IMR-90 (cell line): ENCODE measurements around the gene TRPC4.

ENCODE experiments used
- CEBPB ChIP-seq: IDR thresholded peaks from 2 replicates; pipeline ENCODE4 v1.6.1; 2012; ENCODE audit warnings: low read depth, low read length, improper control_type of control experiment
- CTCF ChIP-seq: conservative IDR thresholded peaks from 2 replicates; pipeline ENCODE4 v1.5.1; 2012; ENCODE audit warnings: mild to moderate bottlenecking, low read depth, low read length, improper control_type of control experiment
- FOS ChIP-seq: fragments of 150-350 bp; IDR thresholded peaks from 2 replicates; pipeline ENCODE4 v1.6.1; 2016; ENCODE audit warnings: low read depth, low read length
- MAZ ChIP-seq: IDR thresholded peaks from 2 replicates; pipeline ENCODE4 v1.6.1; 2012; ENCODE audit warnings: low read depth, mild to moderate bottlenecking, low read length, improper control_type of control experiment, moderate library complexity, borderline replicate concordance
- MXI1 ChIP-seq: IDR thresholded peaks from 2 replicates; pipeline ENCODE4 v1.6.1; 2012; ENCODE audit warnings: low read depth, mild to moderate bottlenecking, low read length, moderate library complexity, borderline replicate concordance
- POLR2A ChIP-seq: IDR thresholded peaks from 2 replicates; pipeline ENCODE4 v1.6.1; 2012; ENCODE audit warnings: mild to moderate bottlenecking, low read depth, low read length
- RCOR1 ChIP-seq: IDR thresholded peaks from 2 replicates; pipeline ENCODE4 v1.6.1; 2012; ENCODE audit warnings: mild to moderate bottlenecking, low read length, improper control_type of control experiment; ENCODE audit not compliant: insufficient replicate concordance
- SMC3 ChIP-seq: fragments of 150-350 bp; IDR thresholded peaks from 2 replicates; pipeline ENCODE4 v1.6.1; 2016; ENCODE audit warnings: low read depth, mild to moderate bottlenecking, antibody characterized with exemption, low read length, moderate library complexity
- USF2 ChIP-seq: fragments of 150-350 bp; IDR thresholded peaks from 2 replicates; pipeline ENCODE4 v1.6.1; 2017; ENCODE audit warnings: mild to moderate bottlenecking, antibody characterized with exemption, low read length, low read depth

DNA sequence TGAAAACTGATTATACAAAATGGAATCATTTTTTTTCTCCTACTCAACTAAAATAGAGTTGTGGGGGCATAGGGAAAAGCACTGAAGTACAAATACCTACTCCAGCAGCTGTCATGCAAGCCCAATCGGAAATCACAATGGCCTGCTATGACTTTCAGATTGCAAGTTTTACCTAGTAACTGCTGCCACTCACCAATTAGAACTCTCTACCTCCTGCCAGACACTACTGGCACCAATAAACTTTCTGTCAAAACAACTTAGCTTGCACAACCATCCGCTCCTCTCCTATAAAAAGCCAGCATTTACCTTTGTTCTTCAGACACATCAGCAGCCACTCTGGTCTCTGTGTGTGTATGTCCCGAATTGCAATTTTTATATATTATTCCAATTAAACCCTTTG lies 9.3 kb upstream of the TRPC4 start:
- TF ChIP-seq CTCF = no peak
- TF ChIP-seq FOS = no peak
- no peak for TF ChIP-seq MXI1
- no peak for TF ChIP-seq MAZ
- TF ChIP-seq USF2 = no peak
- TF ChIP-seq SMC3 = no peak
- no peak for TF ChIP-seq POLR2A
- TF ChIP-seq RCOR1 = no peak
- TF ChIP-seq CEBPB = no peak
